Nephron (organoid): ENCODE results near the gene TMEM208.

Experiments
- H3K27ac Mint-ChIP-seq, 3 experiments: 2 replicates each; pipeline ENCODE4 v1.8.0; 2020; ENCODE audit warnings: mixed read lengths in 3 of 3, mild to moderate bottlenecking in 2 of 3, moderate library complexity in 1 of 3
- H3K27me3 Mint-ChIP-seq: 2 replicates; pipeline ENCODE4 v1.8.0; 2021; ENCODE audit warnings: low read depth, mild to moderate bottlenecking, moderate library complexity, mixed read lengths
- H3K36me3 Mint-ChIP-seq: 2 replicates; pipeline ENCODE4 v1.8.0; 2020; ENCODE audit warnings: low read depth, mixed read lengths
- H3K4me1 Mint-ChIP-seq: 2 replicates; pipeline ENCODE4 v1.8.0; 2020; ENCODE audit warnings: mixed read lengths
- H3K4me3 Mint-ChIP-seq, 3 experiments: 2 replicates each; pipeline ENCODE4 v1.8.0; 2020; ENCODE audit warnings: mild to moderate bottlenecking in 3 of 3, mixed read lengths in 3 of 3, moderate library complexity in 2 of 3
- H3K9me3 Mint-ChIP-seq: 2 replicates; pipeline ENCODE4 v1.8.0; 2020; ENCODE audit warnings: mixed read lengths
- TF ChIP-seq, protein P1 (sequence below), 3 experiments: fragments of 200-600 bp; sonication (generic); IDR thresholded peaks; one replicate each; pipeline ENCODE4 v1.5.0; 2021; ENCODE audit warnings: antibody characterized with exemption in 3 of 3; ENCODE audit not compliant: unreplicated experiment in 3 of 3

TMEM208 gene

DNA sequence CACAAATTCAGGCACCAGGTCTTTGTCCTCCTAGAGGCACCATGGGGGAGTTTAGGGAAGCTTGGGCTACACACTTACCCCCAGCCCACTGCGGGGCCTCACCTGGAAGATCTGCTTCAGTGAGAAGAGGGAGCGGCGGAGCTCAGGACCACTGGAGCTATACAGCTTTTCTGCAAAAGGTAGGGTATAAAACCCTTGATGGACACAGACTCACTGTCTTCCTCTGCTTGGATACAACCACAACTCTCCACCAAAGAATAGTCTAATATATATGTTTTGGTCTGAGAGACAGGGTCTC is 11.3 kb downstream of the TMEM208 start:
- Mint-ChIP-seq H3K4me3 (no peak overlapping the region), H3K4me1 (no peaks in the 10 kb centered on the region), H3K27ac (no peak overlapping the region), H3K36me3 (peaks cover 16% of the 10 kb centered on the region), H3K27me3 (no peaks in the 10 kb centered on the region), H3K9me3 (no peaks in the 10 kb centered on the region)
- TF ChIP-seq, protein P1, sequence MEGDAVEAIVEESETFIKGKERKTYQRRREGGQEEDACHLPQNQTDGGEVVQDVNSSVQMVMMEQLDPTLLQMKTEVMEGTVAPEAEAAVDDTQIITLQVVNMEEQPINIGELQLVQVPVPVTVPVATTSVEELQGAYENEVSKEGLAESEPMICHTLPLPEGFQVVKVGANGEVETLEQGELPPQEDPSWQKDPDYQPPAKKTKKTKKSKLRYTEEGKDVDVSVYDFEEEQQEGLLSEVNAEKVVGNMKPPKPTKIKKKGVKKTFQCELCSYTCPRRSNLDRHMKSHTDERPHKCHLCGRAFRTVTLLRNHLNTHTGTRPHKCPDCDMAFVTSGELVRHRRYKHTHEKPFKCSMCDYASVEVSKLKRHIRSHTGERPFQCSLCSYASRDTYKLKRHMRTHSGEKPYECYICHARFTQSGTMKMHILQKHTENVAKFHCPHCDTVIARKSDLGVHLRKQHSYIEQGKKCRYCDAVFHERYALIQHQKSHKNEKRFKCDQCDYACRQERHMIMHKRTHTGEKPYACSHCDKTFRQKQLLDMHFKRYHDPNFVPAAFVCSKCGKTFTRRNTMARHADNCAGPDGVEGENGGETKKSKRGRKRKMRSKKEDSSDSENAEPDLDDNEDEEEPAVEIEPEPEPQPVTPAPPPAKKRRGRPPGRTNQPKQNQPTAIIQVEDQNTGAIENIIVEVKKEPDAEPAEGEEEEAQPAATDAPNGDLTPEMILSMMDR (IDR thresholded peaks at IDR 0.05; ENCODE audit: unreplicated experiment in 3 of 3) = no peak

- no peak overlapping the region for H3K27ac Mint-ChIP-seq
- H3K27me3 Mint-ChIP-seq = no peaks in the 10 kb centered on the region
- no peaks in the 10 kb centered on the region for H3K4me1 Mint-ChIP-seq
- no peak overlapping the region for H3K4me3 Mint-ChIP-seq
- TF ChIP-seq, protein P1 (IDR thresholded peaks at IDR 0.05; ENCODE audit: unreplicated experiment in 3 of 3) = no peak
- H3K36me3 Mint-ChIP-seq = peaks cover 12% of the 10 kb centered on the region
- H3K9me3 Mint-ChIP-seq = no peaks in the 10 kb centered on the region
Observed at GRCh38 chr16:67238806-67239470, 12.0 kb downstream of the TMEM208 start.

DNA sequence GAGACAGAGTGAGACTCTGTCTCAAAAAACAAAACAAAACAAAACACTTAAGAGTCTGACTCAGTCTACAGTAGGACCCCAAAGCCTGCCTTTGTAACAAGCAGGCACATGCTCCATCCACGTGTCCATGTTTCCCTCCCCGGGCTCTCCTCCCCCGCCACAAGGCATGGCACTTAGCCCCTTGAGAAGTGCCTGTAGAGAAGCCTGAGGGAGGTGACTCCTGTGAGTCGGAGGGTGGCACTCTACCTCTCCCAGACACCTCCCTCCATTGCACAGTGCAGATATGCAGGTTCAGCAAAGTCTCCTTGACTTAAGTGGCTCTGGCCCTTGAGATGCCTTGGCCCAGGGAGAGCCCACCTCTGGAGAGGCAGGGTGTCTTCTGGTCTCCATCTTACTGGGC is 13.6 kb downstream of the TMEM208 start:
- peaks cover 12% of the 10 kb centered on the region for H3K36me3 Mint-ChIP-seq
- H3K27me3 Mint-ChIP-seq = no peaks in the 10 kb centered on the region
- H3K4me3 Mint-ChIP-seq = no peak overlapping the region
- H3K27ac Mint-ChIP-seq = no peak overlapping the region
- H3K4me1 Mint-ChIP-seq = peaks cover 7% of the 10 kb centered on the region
- TF ChIP-seq, protein P1 (IDR thresholded peaks at IDR 0.05; ENCODE audit: unreplicated experiment in 3 of 3) = no peak
- no peaks in the 10 kb centered on the region for H3K9me3 Mint-ChIP-seq

DNA sequence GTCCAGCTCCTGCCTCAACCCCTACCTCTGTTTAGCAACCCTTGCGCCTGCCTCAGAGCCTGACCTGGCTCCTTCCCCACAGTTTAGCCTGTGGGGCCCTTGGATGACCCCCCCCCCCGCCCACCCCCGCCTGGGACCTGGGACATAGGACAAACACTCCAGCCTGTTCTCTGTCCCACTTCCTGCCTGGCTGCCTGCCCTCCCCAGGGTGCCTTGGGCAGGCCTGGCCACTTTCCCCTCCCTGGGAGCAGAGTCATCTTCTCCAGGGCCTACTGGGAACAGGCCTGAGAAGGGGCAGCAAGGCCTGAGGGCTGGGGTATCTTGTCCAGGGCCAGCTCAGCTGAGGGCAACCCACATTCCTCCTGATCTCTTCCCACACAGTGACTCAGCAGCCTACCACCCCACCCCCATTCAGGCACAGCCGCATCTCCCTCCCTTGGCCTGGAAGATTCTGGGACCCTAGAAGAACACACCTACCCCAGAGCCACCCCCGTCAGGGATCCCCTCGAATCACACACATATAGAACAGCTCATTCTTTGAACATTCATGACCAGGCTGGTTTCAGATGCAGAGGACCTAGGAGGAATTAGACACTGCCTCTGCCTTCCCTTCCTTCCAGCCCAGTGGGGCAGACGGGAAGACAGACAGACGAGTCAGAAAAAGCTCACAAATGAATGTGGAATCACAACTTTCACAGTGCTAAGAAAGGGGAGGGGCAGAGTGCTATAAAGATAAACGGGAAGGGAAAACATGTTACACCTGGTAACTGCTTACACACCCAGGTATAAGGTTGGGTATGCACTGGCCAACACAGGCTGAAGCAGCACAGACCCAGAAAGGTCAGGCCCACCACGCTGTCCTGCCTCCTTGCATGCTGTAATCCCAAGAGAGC is 14.3 kb downstream of the TMEM208 start:
- Mint-ChIP-seq H3K27ac (no peak overlapping the region), H3K4me3 (no peak overlapping the region), H3K4me1 (peaks cover 7% of the 10 kb centered on the region), H3K36me3 (peaks cover 8% of the 10 kb centered on the region), H3K27me3 (no peaks in the 10 kb centered on the region), H3K9me3 (no peaks in the 10 kb centered on the region)
- TF ChIP-seq, protein P1 (IDR thresholded peaks at IDR 0.05; ENCODE audit: unreplicated experiment in 3 of 3) = no peak

GRCh38 chr16:67242138-67242730 is 15.3 kb downstream of the TMEM208 start:
- peaks cover 4% of the 10 kb centered on the region for H3K36me3 Mint-ChIP-seq

More at GRCh38 chr16:67242138-67242730, 15.3 kb downstream of the TMEM208 start:
- TF ChIP-seq, protein P1 (IDR thresholded peaks at IDR 0.05; ENCODE audit: unreplicated experiment in 3 of 3) = no peak
- Mint-ChIP-seq H3K27ac (no peak overlapping the region), H3K27me3 (no peaks in the 10 kb centered on the region), H3K4me1 (peaks cover 7% of the 10 kb centered on the region), H3K9me3 (no peaks in the 10 kb centered on the region), H3K4me3 (no peak overlapping the region)
